CD4-positive, alpha-beta T cell treated with Interferon alpha-2 for 1 hour (primary cell): ENCODE data around the gene SHC1.
"Not testable (repeated sequence)": the region's sequence is repeated elsewhere in the genome, so short reads cannot be mapped to it uniquely, and the experiment has no call there.

ENCODE experiments used
- DNase-seq, 2 donors: peaks; one replicate each; pipeline ENCODE4 v3.0.0-alpha.2; 2020 to 2022

Gene SHC1

DNA sequence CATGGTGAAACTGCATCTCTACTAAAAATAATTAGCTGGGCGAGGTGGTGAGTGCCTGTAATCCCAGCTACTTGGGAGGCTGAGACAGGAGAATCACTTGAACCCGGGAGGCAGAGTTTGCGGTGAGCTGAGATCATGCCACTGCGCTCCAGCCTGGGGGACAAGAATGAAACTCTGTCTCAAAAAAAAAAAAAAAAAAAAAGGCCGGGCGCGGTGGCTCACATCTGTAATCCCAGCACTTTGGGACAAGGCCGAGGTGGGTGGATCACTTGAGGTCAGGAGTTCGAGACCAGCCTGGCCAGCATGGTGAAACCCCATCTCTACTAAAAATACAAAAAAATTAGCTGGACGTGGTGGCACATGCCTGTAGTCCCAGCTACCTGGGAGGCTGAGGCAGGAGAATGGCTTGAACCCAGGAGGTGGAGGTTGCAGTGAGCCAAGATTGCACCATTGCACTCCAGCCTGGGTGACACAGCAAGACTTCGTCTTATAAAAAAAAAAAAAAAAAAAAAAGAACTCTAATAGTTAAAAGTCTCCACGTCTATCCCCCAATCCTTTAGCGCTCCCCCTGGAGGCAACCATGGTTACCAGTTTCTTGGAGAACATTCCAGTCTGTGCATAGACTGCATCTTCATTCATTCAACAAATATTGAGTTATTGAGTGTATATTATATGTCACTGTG, 24.9 kb upstream of the SHC1 start:
- DNase-seq: not testable (repeated sequence)

DNA sequence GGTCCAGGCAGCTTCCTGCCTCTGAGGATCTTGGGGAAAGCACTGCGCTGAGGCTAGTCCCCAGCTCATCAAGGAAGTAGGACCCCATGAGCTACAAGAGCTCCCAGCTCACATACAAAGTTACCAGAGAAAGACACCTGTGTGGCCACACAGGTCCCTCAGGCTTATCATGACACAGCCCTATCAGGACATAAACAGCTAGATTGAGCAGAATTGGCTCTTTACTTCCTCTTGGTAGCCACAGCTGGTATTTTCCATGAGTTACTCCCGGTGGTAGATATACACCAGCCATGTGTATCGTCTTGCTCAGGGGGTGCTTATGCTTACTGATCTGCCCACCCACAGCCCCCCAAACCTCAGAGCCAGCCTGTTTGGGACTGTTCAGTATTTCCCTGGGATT, 24.0 kb upstream of the SHC1 start:
- no peak for DNase-seq

DNA sequence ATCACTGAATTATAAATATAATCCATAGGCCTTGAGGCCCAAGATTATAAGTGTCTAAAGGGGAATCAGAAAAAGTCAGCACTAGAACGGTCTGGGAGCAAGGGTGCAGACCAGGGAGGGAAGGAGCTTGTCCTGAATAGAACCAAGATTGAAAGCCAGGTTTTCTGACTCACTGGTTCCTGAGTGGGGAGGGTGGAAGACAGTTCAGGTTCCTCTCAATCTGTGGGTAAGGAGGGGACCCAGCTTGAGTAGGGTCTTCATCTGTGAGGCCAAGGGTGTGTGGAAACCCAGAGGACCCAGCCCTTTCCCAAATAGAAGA, 23.7 kb upstream of the SHC1 start:
- DNase-seq: no peak

DNA sequence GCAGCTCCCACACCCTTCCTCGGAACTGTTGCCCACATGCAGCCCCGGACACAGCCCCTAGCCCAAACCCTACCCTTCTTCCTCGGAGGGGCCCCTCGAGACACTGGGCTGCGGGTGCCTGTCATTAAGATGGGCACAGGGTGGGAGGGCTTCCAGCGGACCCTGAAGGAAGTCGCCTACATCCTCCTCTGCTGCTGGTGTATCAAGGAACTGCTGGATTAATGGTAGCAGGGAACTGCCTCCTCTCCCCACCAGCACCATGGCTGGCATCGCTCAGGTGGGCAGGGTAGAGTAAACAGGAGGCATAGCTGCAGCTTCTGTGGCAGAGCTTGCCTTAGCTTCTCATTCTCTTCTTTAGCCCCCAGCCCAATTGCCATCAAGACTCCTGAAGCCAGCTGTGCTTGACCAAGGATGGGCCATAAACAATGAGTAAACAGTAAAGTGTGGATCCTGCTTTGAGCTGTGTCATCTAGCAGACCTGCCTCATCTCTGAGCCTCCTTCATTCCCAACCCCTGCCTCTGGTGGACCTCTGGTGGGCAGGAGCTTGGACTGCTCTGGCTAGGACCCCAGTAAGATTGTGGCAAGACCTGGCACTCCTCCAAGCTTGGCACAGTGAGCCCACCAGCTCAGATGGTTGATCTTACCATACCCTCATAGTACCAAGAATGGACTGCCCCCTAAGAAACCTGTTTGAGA, 23.2 kb upstream of the SHC1 start, which contains the start of gene LENEP:
Gene LENEP (plus strand): TSS at position 15 of the 697 bp plus-strand sequence. CDS start 22 bp downstream, at position 37.
- no peak for DNase-seq

DNA sequence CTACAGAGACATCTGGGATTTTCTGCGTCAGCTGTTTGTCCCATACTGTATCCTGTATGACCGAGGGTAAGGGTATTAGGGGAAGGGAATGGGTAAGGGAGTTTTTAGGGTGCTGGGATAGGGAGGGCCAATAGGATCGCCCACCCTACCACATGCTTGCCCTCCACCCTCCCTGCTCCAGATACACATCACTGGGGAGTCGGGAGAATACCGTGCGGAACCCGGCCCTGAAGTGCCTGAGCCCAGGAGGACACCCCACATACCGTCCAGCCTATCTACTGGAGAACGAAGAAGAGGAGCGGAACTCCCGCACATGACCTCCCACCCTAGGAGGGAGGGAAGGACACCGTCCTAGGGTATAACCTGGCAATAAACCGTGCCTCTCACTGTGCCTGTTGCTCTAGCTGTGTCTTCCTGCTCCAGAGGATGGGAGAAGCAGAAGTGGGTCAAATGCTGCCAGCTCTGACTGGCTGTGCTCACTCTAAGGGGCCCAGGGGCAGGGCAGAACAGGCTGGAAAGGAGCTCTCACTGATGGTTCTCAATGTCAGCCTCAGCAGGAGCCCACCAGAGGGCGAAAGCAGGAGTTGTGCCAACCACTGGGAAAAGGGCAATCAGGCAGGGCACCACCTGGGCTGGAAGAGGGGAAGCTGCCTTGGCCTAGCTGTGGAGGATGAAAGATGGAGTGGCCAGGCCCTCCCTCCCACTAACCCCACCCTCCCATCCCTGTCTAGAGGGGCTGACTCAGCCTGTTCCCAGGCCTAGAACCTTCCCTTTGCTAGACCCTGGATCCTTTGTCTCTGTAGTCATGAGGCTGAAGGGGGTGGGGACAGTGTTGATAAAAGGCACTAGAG, 22.4 kb upstream of the SHC1 start:
- DNase-seq: no peak

DNA sequence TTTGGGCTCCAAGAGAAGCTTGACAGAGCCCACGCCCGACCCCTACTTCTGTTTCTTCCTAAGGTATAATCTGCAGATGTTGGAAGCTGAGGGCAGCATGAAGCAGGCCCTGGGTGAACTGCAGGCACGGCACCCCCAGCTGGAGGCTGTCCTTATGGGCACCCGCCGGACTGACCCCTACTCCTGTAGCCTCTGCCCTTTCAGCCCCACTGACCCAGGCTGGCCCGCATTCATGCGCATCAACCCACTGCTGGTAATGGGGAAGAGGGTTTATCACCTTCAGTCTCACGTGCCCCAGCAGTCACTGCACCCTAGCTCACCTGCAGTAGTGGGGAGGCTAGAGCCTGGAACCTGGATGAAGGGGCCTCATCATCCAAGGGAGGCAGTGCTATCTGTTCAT, 19.7 kb upstream of the SHC1 start:
- DNase-seq: no peak

DNA sequence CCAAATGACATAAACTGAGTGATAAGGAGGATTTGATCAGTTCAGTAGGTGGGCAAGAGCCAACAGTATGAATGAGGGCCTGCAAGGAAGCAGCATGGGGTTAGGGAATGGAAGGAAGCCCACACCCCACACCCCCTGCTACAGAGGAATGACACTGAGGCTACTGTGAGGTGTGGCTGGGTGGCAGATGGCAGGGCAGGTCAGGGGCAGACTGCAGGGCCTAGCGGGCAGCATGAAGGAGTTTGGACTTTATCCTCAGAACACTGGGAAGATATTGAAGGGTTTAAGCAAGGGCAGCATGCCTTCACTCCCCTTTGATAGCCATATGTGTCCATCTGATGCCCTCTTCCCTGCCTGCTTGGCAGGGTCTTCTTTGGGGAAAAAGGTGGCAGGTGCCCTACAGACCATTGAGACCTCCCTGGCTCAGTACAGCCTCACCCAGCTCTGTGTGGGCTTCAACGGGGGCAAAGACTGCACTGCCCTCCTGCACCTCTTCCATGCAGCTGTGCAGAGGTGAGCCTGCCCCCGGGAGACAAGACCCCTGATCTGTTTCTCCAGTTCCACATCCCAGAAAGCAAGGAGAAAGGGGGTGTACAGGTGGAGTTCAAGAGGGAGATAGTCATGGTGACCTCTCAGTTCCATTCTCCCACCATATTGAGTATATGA, 18.8 kb upstream of the SHC1 start:
- no peak for DNase-seq

DNA sequence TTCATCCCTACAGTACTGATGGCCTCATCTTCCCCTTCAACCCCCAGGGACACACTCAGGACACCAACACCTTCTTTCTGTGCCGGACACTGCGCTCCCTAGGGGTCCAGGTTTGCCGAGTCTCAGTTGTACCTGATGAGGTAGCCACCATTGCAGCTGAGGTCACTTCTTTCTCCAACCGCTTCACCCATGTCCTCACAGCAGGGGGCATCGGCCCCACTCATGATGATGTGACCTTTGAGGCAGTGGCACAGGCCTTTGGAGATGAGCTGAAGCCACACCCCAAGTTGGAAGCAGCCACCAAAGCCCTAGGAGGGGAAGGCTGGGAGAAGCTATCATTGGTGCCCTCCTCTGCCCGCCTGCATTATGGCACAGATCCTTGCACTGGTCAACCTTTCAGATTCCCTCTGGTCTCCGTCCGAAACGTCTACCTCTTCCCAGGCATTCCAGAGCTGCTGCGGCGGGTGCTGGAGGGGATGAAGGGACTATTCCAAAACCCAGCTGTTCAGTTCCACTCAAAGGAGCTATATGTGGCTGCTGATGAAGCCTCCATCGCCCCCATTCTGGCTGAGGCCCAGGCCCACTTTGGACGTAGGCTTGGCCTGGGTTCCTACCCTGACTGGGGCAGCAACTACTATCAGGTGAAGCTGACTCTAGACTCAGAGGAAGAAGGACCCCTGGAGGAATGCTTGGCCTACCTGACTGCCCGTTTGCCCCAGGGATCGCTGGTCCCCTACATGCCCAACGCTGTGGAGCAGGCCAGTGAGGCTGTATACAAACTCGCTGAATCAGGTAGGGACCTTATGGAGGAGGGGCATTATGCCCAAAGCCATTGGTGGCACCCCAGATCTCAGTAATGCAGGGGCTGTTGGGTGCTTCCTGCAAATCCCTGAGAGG, 17.8 kb upstream of the SHC1 start:
- no peak for DNase-seq

DNA sequence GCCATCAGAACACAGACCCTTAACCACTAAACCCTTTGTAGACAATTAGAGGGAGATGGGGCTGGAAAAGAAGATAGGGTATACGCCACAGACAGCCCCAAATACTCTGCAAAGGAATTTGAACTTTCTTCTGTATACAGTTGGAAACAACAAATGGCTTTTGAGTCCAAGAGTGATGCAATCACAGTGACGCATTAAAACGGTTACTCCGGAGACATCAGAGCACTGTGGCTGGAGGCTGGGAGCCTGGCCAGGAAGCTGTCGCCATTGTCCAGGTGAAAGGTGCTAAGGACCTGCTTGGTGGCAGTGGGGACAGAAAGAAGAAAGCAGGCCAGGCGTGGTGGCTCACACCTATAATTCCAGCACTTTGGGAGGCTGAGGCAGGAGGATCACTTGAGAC, 16.8 kb upstream of the SHC1 start:
- no peak for DNase-seq

DNA sequence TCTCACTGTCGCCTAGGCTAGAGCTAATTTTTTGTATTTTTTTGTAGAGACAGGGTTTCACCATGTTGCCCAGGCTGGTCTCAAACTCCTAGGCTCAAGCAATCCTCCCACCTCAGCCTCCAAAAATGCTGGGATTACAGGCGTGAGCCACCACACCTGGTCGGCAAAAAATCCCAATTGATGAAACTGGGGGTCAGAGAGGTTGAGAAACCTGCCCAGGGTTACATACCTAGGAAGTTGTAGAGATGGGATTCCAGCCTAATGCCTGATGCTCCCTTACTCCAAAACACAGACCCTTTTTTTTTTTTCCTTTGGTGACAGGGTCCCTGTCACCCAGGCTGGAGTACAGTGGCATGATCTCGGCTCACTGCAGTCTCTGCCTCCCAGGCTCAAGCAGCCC, 16.2 kb upstream of the SHC1 start:
- not testable (repeated sequence) for DNase-seq

DNA sequence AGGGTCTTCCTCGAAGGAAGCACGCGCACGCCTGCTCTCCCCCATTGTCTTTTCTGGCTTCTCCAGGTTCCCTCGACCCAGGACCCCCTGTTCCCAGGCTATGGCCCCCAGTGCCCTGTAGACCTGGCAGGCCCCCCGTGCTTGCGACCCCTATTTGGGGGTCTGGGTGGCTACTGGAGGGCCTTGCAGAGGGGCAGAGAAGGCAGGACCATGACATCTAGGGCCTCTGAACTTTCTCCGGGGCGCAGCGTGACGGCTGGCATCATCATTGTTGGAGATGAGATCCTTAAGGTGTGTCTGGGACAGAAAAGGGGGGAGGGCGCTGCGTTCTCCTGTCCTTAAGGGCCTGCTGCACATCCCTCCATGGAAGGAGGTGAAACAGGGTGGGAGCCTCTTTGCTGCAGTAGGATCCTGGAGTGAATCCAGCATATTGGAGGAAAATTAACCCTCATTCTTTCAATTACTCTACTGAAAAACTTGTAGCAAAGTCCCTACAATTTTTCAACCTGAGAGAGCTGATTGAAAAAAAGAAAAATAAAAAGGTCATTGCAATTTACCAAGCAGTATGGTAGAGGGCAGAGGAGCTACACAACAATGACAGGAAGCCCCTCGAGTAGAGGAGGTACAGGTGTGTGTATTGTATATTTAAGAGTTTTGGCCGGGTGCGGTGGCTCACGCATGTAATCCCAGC, 13.4 kb upstream of the SHC1 start:
- no peak for DNase-seq

DNA sequence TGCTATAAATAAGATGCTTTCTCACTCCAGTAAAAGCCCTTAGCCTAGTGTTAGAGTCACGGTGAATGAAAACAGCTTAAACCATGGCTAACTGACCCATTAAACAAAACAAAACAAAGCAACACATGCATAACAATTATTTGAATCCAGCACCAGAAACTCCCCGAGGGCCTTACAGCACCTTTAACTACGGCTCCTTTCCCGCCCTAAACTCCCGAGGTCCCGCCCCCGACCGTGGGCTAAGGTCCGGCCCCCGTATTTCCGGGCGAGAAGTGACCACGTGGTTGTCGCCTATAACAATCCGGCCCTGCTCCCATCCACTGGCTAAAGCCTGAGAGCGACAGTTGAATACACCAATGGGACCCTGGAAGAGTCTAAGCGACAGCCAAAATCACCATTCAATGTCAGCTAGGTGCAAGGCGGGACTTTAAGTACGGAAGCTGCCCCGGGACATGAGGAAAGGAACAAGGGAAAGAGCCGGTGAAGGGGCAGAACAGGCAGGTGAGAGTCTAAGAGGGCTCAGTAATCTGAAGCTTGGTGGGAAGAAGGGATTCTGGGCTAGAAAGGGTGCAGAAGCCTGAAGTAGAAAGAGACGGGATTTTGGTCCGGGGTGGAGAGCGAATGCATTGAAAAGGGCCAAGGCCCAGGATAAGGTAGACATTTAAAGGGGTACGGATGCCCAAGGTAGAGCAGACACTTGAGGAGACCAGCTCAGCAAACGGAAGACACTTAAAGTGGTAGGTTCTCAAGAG, 12.5 kb upstream of the SHC1 start, which contains the start of gene FLAD1:
Gene FLAD1 (plus strand): TSS at position 448 of the 752 bp plus-strand sequence. CDS start 351 bp downstream, outside the sequence.
- DNase-seq: peak; percentile 97 to 99

DNA sequence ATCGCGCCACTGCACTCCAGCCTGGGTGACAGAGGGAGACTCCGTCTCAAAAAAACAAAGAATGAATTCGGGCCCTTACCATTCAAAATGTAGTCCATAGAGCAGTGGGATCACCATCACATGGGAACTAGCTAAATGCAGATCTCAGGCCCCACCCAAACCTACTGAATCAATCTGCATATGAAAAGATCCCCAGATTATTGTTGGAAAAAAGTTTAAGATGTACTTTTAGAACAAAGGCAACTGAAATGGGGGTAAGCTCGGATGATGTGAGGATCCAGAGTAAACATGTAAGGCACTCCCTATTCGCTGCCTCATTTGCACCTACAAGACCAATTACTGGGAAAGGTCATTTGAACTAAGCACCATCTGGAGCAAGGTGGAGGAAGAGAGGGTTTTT, 11.8 kb upstream of the SHC1 start:
- DNase-seq: no peak

DNA sequence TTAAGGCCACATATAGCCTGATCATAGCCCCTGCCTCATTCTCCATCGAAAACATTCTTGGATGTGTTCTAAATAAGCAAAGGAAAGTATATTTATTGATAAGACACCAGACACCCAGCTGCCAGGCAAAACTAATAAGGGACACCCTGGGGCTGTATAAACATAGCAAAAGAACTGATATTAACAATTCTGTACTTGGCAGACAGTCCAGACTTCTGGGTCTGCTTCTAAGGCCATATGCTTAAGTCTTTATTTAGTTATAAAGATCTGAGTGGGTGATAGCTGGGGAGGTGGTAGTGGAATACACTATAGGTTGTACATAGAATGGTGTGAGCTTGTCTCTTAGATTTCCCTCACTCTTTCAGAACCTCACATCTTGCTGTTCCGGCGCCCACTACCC, 7.8 kb upstream of the SHC1 start:
- no peak for DNase-seq

DNA sequence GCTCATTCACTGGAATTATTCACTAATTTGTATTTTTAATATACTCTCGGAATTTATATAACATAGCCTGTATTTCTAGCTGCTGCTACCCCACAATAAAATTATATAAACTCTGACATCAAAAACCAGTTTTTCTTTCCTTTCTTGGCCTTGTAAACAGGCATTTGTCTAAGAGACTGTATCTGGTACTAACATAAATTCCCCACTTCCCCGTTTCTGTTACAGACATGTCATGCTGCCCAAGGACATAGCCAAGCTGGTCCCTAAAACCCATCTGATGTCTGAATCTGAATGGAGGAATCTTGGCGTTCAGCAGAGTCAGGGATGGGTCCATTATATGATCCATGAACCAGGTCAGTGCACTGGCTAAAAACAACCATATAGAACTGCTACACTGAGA, 7.2 kb upstream of the SHC1 start:
- not testable (repeated sequence) for DNase-seq

DNA sequence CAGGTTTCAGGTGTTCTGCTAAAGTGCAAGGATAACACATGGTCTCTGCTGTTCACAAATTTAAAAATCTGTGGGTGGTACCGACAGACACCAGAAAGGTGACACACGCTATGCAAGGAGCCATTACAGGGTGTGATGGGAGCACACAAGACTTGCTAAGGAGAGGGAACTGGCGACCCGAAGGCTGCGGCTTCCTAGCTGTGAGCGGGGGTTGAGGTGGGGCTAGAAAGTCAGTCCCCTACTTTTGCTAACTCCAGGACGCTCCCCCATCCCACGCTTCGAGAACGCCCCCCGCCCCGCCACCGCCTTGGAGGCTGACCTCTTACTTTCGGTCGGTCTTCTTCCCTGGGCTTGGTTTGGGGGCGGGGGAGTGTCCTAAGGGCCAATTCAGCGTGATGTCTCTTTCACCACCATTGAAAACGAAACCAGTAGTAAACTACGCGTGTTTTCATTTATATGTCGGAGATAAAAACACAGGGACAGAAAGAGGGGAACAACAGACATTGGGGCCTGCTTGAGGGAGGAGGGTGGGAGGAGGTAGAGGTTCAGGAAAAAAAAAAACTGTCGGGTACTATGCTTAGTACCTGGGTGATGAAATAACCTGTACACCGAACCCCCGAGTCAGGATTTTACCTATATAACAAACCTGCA, 5.0 kb upstream of the SHC1 start:
- peak; percentile 57 to 68 for DNase-seq

DNA sequence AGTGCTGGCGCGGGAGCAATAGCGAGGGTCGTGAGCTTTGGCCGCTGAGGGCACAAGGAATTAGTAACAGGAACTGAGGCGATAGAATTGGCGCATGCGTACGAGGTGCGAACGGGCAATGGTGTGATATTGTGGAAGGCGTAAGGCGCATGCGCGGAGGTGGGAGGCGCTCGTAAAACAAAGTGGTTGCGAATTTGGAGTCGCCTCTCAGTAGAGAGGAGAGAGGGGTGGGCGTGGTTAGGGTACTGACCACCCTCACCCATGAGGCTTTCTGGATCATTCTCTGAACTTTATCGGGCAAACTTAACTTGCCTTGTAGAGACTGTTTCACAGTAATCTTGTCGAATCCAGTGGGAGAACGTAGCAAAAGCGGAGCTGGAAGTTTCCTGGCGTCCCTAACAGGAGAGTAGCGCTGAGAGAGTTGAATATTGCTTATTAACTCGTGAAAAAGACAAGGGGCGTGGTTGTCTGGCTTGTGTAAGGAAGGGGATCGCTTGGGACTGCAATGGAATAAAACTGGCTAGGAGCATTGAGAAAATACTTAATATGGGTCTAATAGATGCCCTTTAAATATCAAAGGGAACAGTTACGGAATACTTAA, 4.4 kb upstream of the SHC1 start:
- peak; percentile 96 for DNase-seq

DNA sequence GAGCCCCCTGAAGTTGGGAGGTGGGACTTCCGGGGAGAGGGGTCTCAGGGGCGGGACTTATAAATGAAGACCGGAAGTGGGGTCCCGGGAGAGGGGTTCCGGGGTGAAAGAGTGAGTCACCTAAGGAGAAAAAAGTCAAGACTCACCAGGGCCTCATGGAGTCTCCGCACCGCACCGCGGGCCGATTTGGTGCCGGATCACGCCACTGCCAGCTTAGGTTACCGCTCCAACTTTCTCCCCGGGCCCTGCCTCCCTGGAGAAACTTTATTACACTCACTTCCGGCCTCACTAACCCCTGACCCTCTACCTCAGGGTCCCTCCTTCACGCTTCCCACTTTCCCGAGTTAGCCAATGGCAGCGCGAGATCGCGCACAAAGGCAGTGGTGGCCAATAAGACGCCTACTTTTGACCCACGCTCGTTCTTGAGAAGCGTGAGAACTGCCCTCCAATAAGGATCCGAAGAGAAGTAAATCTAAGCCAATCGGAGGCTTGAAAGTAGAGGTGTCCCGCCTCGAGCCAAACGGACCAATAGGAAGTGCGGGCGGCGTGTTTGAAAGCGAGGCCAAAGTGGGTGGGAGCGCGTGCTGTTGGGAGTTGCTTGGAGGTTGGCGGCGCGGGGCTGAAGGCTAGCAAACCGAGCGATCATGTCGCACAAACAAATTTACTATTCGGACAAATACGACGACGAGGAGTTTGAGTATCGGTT, 3.7 kb upstream of the SHC1 start, which contains the start of gene CKS1B:
Gene CKS1B (plus strand): TSS at position 580 of the 706 bp plus-strand sequence. CDS start 65 bp downstream, at position 645.
- DNase-seq: peak; percentile 99
